HG03060 (cell line): ENCODE measurements around the gene GPR78.

ENCODE experiments used
- ATAC-seq: cut with Tn5 transposase; IDR thresholded peaks from one replicate; pipeline ENCODE4 v1.9.1; 2021; ENCODE audit warnings: low read depth, moderate number of reproducible peaks; ENCODE audit not compliant: unreplicated experiment

GPR78 gene

DNA sequence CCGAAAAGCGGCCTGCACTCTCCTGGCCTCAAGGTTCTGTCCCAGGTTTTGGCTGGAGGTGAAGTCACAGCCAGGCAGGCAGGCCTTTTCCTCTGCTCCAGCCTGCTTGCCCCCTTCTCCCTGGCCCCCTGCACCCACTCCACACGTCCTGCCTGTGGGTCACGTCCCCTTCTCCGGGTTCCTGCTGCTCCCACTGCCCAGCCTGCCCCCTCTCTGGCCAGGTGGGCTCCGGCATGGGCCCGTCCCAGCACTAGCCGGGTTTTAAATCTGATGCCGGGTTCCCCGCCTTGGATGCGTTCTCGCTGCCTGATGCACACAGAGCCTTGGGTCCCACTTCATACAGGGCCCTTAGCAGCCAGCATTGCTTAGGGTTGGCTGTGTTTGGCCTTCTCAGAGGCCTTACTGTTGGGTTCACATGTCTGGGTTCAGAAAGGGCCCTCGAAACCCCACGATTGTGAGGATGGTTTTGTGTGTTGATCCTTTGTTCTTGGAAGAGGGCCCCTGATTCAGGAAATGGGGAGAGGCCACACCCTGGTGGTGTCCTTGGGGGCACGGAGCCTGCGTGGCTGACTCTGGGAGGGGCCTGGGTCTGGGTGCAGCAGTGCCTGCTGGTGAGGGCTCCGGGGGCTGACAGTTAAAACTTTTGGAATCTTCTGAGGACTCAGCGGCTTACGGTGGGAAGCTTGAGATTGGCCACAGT is 18.3 kb downstream of the GPR78 start:
- ATAC-seq, result no peak

GRCh38 chr4:8599091-8599460 is 18.9 kb downstream of the GPR78 start:
- ATAC-seq, result no peak

DNA sequence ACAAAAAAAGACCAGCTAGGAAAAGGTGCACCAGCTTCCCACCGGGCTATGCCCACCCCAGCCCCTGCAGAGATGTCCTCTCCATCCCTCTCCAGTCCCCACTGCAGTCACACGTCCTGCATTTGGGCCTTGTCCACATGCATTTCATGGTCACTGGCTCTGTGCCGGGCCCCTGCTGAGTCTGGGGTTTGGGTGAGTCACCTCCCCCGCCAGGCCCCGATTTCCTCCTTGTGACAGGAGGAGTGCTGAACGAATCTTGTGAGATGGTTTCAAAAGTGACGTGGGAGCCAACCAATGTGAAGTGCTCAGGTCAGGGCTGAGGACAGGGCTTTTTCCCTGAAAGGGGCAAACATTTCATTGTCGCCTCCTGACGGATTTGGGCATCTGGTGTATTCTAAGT is 19.5 kb downstream of the GPR78 start:
- no peak for ATAC-seq

DNA sequence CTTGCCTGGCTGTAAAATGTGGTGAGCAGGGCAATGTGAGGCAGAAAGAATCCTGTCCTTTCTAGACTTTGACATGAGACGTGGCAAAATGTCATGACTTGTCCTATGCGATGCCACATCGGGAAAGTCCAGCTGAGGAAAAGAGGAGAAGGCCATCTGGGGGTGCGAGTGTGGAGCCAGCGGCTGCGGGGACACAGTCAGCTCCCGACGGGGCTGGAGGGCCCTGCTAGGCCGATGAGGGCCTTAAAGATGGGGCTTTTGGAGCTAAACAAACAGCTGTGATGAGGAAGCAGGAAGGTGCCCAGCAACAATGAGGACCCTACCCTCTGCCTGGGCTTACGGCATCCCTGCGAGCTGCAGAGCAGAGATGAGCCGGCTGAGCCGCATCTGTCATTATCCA is 20.1 kb downstream of the GPR78 start:
- ATAC-seq, result no peak

DNA sequence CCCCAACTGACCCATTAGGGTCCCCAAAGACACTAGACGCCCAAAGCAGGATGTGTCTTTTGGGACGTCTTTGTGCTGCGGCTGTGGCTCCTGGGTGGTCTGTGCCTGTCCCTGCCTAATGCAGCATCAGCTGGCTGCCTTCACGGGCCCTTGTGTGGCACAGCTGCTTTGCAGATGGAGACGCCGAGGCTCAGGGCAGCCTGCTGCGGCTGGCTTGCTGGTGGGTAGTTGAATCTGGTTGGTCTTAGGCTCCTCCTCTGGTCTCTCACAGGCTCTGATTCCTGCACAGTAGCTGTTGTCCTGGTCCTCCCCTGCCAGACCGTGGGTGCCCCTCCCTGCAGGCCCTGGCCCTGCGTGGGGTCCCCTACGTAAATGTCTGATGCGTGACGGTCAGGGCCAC is 20.5 kb downstream of the GPR78 start:
- ATAC-seq, result no peak

- ATAC-seq, result no peak
These were observed 20.9 kb downstream of the GPR78 start for GRCh38 chr4:8601086-8601485.

DNA sequence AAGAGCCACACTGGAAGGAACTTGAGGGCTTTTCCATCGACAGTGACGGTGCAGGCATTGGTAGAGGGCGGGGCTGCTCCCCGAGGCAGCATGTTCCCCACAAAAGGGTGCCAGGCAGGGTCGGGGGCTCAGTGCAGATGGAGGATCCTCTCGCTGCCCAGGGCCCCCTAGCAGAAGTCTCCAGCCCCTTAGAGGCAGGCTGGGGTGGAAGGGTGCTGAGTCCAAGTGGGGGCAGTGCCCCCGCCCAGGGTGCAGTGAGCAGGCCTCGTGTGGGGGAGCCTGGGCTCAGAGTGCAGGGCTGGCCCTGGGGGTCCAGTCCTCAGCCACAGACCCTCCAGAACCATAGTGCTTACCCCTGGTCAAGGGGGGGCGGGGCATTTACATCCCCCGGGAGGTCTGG is 21.4 kb downstream of the GPR78 start:
- no peak for ATAC-seq

DNA sequence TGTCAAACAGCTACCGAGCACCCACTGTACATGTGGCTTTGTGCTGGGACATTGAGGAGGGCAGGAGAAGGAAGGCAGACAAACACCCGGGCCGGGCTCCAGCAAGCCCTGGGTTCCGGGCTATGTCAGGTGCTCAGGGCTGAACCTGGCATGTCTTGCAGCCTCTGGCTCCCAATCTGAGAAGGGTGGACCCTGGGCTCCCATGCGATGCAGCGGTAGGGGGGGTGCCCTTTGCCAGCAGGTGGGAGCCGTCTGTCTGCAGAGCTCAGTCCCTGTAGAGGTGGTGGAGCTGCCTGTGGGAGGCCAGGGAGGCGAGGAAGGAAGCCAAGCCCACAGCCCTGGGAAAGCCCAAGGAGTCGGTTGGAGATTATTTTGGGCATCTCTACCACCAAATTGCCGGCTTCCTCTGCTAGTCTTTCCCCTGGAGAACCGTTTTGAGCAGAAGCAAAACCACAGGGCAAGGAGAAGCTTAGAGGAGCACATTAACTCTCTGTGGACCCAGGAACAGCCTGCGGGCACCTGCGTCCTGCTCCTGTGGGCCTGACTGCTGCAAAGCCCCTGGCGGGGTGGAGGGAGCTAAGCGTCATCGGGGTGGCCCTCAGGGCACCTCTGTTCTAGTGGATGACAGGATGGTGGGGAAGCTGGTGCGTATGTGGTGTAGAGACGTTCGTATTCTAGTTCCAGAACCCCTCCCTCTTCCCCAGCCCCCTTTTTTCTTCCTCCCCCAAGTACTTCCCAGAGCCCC is 22.7 kb downstream of the GPR78 start:
- ATAC-seq, result no peak

DNA sequence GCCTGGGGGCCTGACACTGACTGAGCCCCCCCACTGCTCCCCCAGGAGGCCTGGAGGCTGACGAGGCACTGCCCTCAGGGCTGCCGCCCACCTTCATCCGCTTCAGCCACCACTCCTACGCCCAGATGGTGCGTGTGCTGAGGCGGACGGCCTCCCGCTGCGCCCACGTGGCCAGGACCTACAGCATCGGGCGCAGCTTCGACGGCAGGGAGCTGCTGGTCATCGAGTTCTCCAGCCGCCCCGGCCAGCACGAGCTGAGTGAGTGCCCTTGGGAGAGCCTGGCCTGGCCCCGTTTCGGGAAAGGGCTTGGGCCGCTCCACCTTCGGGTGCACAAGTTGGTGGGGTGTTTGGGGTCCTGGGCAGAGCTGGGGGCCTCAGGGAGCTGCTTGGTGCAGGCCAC is 23.7 kb downstream of the GPR78 start:
- ATAC-seq, result no peak

- no peak for ATAC-seq
These were observed 25.1 kb downstream of the GPR78 start for GRCh38 chr4:8605289-8605688.

GRCh38 chr4:8606476-8606875 is 26.3 kb downstream of the GPR78 start:
- no peak for ATAC-seq

GRCh38 chr4:8606966-8607365 is 26.8 kb downstream of the GPR78 start:
- ATAC-seq, result no peak

DNA sequence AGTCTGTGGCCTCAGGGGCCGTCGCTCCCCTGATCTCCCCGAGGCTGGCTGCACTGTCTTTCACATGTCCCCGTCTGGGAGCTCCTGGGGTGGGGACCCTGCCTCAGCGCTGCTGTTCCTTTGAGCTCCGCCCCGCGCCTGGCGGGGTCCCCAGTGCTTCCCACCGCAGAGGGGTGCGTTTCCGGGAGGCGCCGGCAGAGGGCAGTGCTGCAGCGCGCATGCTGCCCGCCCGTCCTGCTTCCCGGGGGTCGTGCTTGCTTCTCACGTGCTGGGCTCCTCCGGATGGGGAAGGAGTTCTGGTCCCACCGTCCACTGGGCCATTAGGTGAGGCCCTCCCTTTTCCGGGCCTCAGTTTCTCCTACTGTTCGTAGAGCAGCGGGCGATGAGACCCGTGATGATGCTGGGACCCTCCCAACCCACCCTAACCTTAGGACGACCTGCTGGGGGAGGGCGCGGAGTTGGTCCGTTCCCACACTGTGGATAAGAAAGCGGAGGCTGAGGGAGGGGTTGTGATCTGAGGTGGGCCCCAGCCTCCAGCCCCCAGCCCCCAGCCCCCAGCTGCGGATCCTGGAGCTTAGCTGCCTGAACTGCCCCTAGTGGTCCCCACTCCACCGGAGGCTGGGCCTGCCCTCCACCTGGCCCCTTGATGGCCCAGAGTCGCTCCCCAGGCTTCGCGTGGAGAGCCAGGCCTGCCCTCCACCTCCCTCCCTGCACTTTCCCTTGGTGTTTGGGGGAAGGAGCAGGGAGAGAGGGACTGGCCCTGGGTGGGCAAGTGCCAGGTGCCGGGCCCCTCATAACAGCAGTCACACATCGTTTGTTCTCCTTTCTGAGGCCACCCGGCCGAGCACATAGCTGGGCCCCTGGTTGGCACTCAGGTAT is 27.6 kb downstream of the GPR78 start:
- no peak for ATAC-seq

DNA sequence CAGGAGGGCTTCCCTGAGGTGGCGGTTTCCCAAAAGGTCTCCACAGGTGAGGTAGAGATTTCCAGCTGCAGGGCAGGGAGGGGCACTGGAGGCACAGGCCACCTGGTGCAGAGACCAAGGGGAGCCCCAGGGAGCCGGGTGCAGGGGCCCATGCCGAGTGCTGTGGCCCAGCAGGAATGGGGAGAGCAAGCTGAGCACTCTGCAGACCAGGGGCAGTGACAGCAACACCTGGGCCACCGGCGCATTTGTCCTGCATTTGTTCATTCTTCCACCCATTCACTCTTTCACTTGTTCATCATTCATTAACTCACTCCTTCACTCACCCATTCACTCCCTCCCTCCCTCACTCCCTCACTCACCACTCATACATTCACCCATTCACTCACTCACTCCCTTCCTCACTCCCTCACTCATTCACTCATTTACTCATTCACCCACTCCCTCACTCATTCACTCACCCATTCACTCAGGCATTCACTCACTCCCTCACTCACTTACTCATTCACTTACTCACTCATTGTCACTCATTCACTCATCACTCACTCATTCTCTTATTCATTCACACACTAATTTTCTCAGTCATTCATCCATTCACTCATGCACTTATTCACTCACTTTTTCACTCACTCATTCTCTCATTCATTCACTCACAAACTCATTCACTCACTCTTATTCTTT is 28.7 kb downstream of the GPR78 start:
- ATAC-seq, result no peak

DNA sequence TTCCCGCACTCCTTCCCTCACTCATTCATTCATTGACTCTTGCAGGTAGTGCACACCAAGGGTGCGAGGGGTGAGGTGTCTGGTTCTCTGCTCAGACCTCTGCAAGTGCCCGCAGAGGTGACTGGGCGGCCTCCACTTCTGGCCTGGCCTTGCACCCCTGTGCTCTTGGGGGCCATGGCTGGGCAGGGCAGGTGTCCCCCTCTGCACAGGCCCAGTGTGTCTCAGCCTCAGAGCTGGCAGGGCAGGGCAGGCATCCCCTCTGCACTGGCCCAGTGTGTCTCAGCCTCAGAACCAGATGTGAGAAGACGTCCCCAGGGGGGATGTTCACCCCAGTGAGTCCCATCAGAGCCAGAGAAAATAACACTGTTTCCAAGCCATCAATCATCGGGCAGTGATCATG is 29.2 kb downstream of the GPR78 start:
- ATAC-seq, result no peak

GRCh38 chr4:8609824-8610350 is 29.7 kb downstream of the GPR78 start:
- ATAC-seq, result no peak

- no peak for ATAC-seq
These were observed 30.8 kb downstream of the GPR78 start for GRCh38 chr4:8610858-8611616.

DNA sequence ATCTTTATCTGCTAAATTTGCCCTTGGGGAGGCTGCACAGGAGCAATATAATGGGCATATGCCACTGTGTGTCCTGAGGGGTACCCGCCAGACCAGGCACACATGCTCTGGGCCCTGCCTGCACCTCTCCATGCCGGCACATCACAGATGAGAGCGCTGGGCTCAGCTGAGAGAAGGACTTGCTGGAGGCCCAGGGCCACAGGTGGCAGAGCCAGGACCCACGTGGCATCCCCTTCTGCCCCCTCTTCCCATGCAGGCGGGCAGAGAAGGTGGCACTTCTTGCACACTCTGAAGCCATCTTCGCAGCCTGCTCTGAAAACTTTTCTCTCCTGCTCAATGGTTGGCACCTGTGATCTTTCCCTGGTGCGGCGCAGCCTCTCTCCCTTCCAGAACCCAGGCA is 32.5 kb downstream of the GPR78 start:
- no peak for ATAC-seq

DNA sequence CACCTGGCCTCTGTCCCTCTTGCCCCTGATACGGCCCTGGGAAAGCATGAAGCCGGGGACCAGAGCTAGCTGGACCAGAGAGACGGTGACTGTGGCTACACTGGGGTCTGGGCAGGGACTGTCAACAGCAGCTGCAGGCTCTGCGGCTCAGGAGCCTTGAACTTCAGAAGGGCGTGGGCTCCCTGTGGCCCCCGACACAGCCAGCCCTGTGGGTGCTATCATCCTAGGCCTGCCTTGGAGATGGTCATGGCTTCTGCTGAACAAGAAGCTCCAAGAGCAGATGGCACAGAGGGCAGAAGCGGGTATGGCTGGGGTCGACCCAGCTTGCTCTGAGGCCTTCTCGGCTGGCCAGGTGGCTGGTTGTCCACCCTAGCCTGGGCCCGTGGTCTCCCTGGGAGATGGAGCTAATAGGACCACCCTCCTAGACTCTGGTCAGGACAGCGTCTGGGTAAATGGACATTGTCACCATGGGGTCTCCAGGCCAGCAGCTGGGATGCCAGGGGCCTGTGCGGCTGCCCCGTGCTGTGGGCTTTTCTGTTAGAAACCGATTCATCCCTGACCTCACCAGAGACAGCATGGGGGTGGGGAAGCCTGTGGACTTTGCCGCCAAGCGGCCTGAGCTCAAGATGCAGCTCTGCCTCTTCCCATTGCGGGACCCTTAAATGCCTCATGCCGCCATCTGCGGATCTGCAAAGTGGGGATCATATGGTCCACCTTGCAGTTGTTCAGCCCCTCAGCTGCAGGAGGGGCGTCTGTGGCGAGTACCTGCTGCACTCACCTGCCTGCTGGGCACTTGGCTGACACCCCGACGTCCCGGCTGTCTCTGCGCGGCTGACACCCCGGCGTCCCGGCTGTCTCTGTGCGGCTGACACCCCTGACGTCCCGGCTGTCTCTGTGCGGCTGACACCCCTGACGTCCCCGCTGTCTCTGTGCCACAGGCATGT is 33.5 kb downstream of the GPR78 start:
- ATAC-seq, result no peak
